Fibroblast of skin of abdomen (primary cell): ENCODE measurements around the gene PRPF40B.

ENCODE experiments used
- DNase-seq: peaks from one replicate; pipeline ENCODE4 v3.0.0-alpha.2; 2013

Gene PRPF40B

GRCh38 chr12:49661191-49661590 is 37.8 kb downstream of the PRPF40B start:
- DNase-seq = no peak

- DNase-seq = no peak
Observed at GRCh38 chr12:49661746-49662145, 38.4 kb downstream of the PRPF40B start.

- DNase-seq = peak; percentile 89
Observed at GRCh38 chr12:49662998-49663843, 39.9 kb downstream of the PRPF40B start.

- no peak for DNase-seq
Observed at GRCh38 chr12:49664167-49664566, 40.8 kb downstream of the PRPF40B start.

GRCh38 chr12:49664591-49665239 is 41.4 kb downstream of the PRPF40B start:
- DNase-seq = no peak

DNA sequence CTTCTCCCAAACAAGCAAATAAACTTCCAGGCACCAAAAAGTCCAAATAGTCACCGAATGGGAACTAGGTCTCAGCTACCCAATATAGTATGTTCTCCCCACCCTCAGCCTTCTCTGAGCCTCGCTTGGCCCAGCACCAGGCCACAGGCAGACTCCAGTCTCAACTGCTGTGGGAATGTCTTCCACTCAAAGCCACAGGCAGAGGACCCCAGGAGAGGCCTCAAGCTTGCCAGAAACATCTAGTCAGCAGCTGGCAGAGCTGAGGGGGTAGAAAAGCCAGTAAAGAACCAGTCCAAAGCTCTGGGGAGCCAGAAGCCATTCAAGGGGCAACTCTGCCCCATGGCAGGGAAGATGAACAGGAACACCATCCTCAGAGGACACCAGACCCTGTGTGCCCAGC is 42.0 kb downstream of the PRPF40B start:
- DNase-seq = peak; percentile 47

- DNase-seq = no peak
Observed at GRCh38 chr12:49666176-49666575, 42.8 kb downstream of the PRPF40B start.

- peak; percentile 48 for DNase-seq
Observed at GRCh38 chr12:49667325-49668090, 44.1 kb downstream of the PRPF40B start.

- no peak for DNase-seq
Observed at GRCh38 chr12:49669796-49670195, 46.4 kb downstream of the PRPF40B start.

GRCh38 chr12:49671031-49671765 is 47.8 kb downstream of the PRPF40B start:
- no peak for DNase-seq

GRCh38 chr12:49672301-49673217 is 49.2 kb downstream of the PRPF40B start:
- no peak for DNase-seq

DNA sequence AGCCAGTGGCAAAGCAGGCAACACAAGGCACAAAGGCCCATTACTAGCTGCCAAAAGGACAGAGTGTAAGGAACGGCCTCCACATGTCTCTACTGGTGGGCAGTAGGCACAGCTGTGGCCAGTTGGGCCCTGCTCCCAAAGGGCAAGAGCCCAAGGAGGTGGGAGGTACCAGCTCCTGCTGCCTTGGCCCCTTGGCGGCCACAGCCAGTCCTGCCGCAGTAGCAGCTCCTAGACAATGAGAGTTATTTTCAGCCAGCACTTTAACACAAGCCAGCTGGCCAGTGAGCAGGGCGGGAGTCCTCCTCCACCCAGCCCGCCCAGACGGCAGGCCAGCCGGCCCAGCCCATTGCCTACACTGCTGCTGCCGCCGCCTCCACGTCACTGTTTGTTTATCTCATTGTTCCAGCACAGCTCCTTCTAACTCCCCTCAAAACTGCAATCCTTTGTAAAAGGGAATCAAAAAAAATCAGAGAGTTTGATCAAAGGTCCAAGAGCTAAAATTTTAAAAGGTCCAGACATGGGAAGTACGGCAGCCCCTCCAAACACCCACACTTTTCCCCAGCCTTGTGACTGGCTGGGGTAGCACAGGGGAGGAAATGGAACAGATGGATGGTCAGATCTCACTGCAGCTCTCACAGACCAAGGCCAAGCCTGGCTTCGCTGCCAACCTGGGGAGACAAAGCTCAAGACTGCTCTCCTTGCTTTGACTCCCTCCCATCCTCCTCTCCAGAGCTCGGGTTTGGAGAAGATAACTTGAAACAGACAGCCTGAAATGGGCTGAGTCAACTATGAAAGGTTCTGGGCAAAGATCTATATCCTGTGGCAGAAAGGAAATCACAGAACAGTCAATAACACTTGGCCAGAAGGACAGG is 50.3 kb downstream of the PRPF40B start:
- peak; percentile 94 for DNase-seq

DNA sequence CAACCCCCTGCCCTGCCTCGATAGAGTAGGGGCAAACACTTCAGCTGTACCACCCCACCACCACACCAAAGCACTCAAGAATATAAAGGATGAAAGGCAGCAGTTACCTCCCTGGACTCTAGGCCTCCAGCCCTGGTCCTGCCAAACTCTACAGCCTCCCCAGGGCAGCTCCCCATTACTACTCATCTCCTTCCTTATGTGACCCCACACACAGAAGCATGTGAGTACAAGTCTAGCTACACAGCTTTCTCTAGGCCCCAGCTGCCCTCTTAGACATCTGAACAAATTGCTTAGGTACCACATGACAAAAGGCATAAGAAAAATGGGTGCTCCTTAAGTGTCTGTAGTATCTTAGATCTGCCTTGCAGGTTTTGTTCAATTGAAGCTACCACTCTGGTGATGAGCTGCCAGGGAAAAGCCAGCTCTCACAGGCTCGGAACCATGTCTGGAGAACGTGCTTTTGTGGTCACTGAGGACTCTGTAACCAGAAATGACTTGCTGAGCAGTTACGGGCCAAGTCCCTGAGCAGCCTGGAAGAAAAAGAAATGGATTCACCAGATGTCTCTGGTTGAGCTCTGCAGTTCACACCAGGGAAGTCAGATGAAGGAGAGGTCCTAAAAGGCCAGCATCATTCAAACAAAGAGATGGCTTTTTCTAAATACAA is 51.1 kb downstream of the PRPF40B start:
- peak; percentile 52 for DNase-seq

DNA sequence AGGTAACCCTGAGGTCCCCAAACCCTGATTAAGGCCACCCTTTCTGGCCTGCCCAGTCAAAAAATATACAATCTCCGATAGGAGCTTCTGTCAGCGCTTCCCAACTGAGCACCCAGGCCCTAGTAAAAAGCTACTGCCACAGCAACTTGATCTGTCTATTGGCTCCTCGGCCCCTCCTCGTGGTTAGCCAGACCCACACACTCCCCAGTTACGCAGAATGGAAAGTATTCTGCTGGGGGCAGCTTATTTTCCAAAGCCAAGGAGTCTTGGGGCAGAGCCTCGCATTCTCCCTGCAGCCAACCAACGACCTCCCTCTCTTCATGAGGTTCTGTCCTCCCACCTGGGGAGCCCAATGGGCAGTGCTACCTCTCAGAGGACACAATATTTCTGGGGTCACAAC is 51.8 kb downstream of the PRPF40B start:
- no peak for DNase-seq

DNA sequence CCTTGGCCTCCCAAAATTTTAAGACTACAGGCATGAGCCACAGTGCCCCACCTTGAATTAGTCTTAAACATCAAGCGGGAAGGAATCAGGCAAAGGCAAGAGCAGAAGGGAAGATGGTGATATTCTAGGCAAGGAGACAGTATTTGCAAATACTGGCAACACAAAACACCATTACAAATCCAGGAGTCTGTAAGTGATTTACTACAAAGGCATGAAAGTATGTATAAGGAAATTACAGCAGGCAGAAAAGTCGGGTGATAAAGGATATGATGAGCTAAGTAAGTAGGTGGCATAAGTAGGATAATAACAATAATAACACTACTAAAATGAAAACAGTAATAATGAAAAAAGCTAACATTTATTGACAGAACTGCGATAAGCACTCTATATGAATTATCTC is 55.4 kb downstream of the PRPF40B start:
- peak; percentile 28 for DNase-seq

DNA sequence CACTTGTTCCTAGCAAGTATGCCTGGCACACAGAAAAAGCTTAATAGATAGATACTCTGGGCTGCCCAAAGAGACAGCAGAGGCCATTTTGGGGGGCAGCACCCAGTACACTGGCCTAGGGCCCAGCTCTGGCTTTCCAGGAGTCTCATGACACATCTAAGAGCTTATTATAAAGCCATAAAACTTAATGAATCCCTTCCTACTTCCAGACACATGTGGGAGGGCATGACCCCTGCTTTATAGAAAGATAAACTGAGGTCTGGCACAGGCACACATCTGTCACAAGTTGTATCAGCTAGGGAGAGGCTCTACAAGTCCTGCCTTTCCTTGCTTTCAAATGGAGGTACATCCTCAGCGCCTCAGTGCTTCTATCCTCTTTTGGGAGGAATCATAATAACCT is 56.7 kb downstream of the PRPF40B start:
- no peak for DNase-seq

GRCh38 chr12:49683599-49684309 is 60.4 kb downstream of the PRPF40B start:
- no peak for DNase-seq

- no peak for DNase-seq
Observed at GRCh38 chr12:49684310-49684854, 61.0 kb downstream of the PRPF40B start.

- DNase-seq = no peak
Observed at GRCh38 chr12:49687941-49688340, 64.6 kb downstream of the PRPF40B start.
